Measurements from ENCODE around the gene RANBP2.

RANBP2 gene

DNA sequence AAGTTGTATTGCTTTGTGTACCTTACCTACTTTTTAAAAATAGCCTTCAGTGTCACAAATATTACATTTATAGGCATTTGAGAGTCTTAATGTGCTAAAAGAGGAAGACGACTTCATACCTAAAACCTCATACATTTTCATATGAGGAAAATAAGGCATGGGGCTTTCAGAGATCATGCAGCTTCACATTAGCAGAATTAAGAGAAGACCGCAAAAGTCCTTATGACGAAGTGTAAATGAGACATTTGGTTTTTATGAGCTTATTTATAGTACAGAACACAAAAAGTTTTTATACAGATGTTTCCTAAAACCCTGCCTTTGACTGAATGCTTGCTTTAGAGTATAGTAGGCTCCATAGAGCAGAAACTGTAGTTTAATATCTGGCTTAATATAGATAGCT, 57.2 kb downstream of the RANBP2 start:
- no peak for DNase-seq (ENCODE audit: low spot score)
- no peak overlapping the region for H3K27ac ChIP-seq
- CTCF ChIA-PET: no interaction called here
- TF ChIP-seq, protein P1, sequence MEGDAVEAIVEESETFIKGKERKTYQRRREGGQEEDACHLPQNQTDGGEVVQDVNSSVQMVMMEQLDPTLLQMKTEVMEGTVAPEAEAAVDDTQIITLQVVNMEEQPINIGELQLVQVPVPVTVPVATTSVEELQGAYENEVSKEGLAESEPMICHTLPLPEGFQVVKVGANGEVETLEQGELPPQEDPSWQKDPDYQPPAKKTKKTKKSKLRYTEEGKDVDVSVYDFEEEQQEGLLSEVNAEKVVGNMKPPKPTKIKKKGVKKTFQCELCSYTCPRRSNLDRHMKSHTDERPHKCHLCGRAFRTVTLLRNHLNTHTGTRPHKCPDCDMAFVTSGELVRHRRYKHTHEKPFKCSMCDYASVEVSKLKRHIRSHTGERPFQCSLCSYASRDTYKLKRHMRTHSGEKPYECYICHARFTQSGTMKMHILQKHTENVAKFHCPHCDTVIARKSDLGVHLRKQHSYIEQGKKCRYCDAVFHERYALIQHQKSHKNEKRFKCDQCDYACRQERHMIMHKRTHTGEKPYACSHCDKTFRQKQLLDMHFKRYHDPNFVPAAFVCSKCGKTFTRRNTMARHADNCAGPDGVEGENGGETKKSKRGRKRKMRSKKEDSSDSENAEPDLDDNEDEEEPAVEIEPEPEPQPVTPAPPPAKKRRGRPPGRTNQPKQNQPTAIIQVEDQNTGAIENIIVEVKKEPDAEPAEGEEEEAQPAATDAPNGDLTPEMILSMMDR (conservative IDR thresholded peaks at IDR 0.05; ENCODE audit: low read depth): no peak
- POLR2A ChIA-PET (ENCODE audit: low non-redundant PET): no interaction called here

DNA sequence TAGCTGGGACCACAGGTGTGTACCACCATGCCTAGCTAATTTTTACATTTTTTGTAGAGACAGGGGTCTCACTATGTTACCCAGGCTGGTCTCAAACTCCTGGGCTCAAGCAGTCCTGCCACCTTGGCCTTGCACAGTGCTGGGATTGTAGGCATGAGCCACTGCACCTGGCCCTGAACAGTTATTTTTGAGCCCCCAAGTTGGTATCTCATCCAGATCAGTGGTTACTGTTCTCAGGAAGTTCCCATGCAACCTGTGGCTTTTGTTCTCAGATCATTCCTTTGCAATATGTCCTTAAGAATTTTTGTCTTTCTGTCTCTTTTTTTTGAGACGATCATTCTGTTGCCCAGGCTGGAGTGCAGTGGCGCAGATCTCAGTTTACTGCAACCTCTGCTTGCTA, 59.6 kb downstream of the RANBP2 start:
- no peak overlapping the region for H3K27ac ChIP-seq
- CTCF ChIA-PET: no interaction called here
- POLR2A ChIA-PET (ENCODE audit: low non-redundant PET): no interaction called here
- DNase-seq (ENCODE audit: low spot score): no peak
- TF ChIP-seq, protein P1 (conservative IDR thresholded peaks at IDR 0.05; ENCODE audit: low read depth): no peak

DNA sequence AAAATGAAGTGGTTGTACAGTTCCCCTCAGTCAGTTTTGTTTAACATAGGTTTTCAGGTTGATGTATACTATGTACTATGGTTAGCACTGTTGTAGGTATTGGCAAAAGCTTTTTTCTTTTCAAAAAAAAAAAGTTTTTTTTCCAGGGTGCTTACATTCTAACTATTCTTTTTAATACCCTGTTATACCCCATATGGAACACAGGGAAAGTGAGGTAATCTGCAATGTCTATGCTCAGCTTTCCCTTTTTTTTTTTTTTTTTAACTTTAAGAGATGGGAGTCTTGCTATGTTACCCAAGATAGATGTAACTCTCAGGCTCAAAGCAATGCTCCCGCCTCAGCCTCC, 66.7 kb downstream of the RANBP2 start:
- H3K27ac ChIP-seq: peak overlapping the region; percentile 88
- TF ChIP-seq, protein P1 (conservative IDR thresholded peaks at IDR 0.05; ENCODE audit: low read depth): no peak
- DNase-seq (ENCODE audit: low spot score): no peak
- ChIA-PET POLR2A (ENCODE audit: low non-redundant PET) (no interaction called here), CTCF (interaction anchor here (0.6 kb wide), 2 partner anchors 104 to 1357 kb away, joined by 3 read pairs; no protein-coding TSS in a partner anchor)

DNA sequence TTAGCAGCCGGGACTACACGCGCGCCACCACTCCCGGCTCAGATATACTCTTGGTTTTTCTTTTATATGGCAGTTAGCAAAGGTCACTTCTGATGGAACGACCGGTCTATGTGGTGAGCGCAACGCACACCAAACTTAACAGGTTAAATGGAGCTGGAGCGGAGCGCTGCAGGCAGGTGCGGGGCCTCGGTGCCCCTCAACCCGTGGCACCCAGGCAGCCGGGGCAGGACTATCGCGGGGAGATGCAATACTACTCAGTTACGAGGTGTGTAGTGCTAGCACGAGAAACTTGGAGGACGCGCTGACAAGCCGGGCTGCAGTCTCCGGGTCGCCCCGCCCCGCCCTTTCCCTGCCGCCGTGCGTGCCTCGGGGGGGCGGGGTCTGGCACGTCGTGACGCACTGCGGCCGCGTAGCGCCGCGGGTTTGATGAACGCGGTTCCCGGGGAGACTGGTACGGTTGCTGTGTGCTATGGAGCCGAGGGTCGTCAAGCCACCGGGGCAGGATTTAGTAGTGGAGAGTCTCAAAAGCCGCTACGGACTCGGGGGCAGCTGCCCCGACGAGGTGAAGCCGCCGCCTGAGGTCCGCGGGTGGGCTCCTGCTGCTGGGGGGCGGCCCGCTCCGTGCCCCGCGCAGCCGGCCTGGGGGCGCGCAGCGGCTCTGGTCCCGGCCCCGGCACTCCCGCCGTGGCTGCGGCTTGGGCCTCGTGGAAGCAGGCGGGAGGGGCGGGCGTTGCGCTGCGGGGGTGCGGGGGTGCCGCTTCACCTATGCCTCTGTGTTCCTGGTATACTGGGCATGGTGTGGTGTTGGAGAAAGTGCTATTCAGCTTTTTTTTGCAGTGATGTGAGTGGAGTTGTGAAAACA, 67.3 kb downstream of the RANBP2 start, which contains the start of gene CCDC138:
CCDC138 (plus strand) TSS at position 418 of the 862 bp plus-strand sequence; CDS start at position 470, 52 bp downstream.
- peak within 1 kb of the TSS; percentile 88 for H3K27ac ChIP-seq
- DNase-seq (ENCODE audit: low spot score): peak; percentile 91
- ChIA-PET CTCF (interaction anchor here (0.6 kb wide), 2 partner anchors 22 to 234 kb away, joined by 3 read pairs; no protein-coding TSS in a partner anchor), POLR2A (ENCODE audit: low non-redundant PET) (no interaction called here)
- TF ChIP-seq, protein P1 (conservative IDR thresholded peaks at IDR 0.05; ENCODE audit: low read depth): no peak

DNA sequence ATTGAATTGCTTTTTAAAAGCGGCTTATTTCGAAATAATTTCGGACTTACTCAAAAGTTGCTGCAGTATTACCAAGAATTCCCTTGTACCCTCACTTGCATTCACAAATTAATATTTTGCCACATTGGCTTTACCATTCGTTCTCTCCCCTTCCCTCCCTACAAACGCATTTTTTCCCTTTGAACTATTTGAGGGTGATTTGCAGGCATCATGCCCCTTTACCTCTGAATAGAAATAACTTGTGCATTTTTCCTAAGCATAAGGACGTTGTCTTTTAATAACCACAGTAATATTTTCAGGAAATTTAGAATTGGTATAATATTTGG, 67.9 kb downstream of the RANBP2 start:
- ChIA-PET POLR2A (ENCODE audit: low non-redundant PET) (no interaction called here), CTCF (interaction anchor here (0.6 kb wide), 1 partner anchor 233 kb away, joined by 3 read pairs; no protein-coding TSS in a partner anchor)
- TF ChIP-seq, protein P1 (conservative IDR thresholded peaks at IDR 0.05; ENCODE audit: low read depth): no peak
- no peak for DNase-seq (ENCODE audit: low spot score)
- H3K27ac ChIP-seq: peak overlapping the region; percentile 88

DNA sequence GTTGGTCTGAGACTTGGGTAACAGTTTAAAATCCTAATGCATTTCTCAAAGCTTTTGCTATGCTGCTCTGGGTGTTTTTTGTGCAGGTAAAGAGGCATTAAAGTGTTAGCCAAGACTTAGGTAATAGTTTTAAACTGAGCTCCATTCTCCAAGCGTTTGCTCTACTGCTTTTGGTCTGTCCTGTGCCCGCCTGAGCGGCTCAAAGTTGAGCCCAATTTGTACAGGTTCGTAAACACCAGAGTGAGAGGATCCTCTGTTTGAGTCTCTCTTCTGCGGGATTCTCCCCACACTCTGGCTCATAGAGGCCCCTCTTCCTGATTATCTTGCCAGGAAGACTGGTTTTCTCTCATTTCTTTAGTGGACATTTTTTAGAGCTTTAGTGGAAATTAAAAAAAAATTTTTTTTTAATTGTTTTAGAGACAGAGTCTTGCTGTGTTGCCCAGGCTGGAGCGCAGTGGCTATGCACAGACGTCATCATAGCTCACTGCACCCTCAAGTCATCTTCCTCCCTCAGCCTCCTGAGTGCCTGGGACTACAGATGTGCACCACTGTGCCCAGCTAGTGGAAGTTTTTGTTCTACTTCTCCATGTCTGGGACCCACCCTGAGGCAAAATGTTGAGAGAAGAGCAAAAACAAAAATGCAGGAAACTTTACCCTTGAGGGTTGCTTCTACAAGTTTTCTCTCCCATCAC, 83.9 kb downstream of the RANBP2 start:
- POLR2A ChIA-PET (ENCODE audit: low non-redundant PET): no interaction called here
- CTCF ChIA-PET: no interaction called here
- DNase-seq (ENCODE audit: low spot score): no peak
- TF ChIP-seq, protein P1 (conservative IDR thresholded peaks at IDR 0.05; ENCODE audit: low read depth): no peak
- H3K27ac ChIP-seq: no peak overlapping the region

All from RWPE1 (cell line).